IMR-90 (cell line): ENCODE data around the gene CFAP92. TPM values are rescaled to one million over a fixed set of nuclear protein-coding genes. Genes with fewer than 3 reads are reported as not detected.

Experiments used
- ATAC-seq: fragments of 200-7000 bp; cut with Tn5 transposase; 2 replicates; pipeline ENCODE4 v1.9.1; 2020; ENCODE audit warnings: low read depth, mild to moderate bottlenecking, moderate library complexity
- BruUV-seq: library from RNA; stranded (reverse); fragments of 400-500 nt; replicated peaks from 2 replicates; lab custom pipeline; 2021; lab: Mats Ljungman, UMichigan
- CTCF ChIA-PET: fragments of 300-600 bp; formaldehyde crosslinking; extraction: SDS; loops from one replicate; lab custom pipeline; 2021; ENCODE audit warnings: antibody characterized with exemption; lab: Yijun Ruan, JAX
- POLR2A ChIA-PET: fragments of 300-600 bp; sonication (Branson Sonifier 250); formaldehyde crosslinking; loops from one replicate; lab custom pipeline; 2022; ENCODE audit warnings: antibody characterized with exemption; ENCODE audit not compliant: unreplicated experiment; lab: Charles Lee
- DNase-seq: peaks from one replicate; pipeline ENCODE4 v3.0.0; 2013
- H2AFZ ChIP-seq: replicated peaks from 2 replicates; pipeline ENCODE3; 2013; ENCODE audit warnings: low read length, mild to moderate bottlenecking; ENCODE audit not compliant: poor library complexity
- H2AK5ac ChIP-seq: 2 replicates; pipeline ENCODE4 v1.6.1; 2013; ENCODE audit warnings: low read depth, low read length, inconsistent platforms
- H2AK9ac ChIP-seq: replicated peaks from 2 replicates; pipeline ENCODE3; 2013; ENCODE audit warnings: mild to moderate bottlenecking, low read depth, low read length, moderate library complexity; ENCODE audit not compliant: poor library complexity
- H2BK120ac ChIP-seq: 2 replicates; pipeline ENCODE4 v1.6.1; 2013; ENCODE audit warnings: low read depth, low read length, inconsistent platforms
- H2BK15ac ChIP-seq: 3 replicates; pipeline ENCODE4 v1.6.1; 2013; ENCODE audit warnings: low read depth, low read length, inconsistent platforms
- H2BK20ac ChIP-seq: 2 replicates; pipeline ENCODE4 v1.6.1; 2013; ENCODE audit warnings: low read depth, mild to moderate bottlenecking, inconsistent platforms, low read length, moderate library complexity
- H2BK5ac ChIP-seq: 2 replicates; pipeline ENCODE4 v1.6.1; 2013; ENCODE audit warnings: mild to moderate bottlenecking, low read depth, low read length, inconsistent platforms; ENCODE audit not compliant: poor library complexity, severe bottlenecking
- H3K14ac ChIP-seq: replicated peaks from 2 replicates; pipeline ENCODE4 v1.6.1; 2013; ENCODE audit warnings: low read depth, low read length, inconsistent platforms
- H3K18ac ChIP-seq: 2 replicates; pipeline ENCODE4 v1.6.1; 2013; ENCODE audit warnings: low read depth, low read length, control low read depth
- H3K23ac ChIP-seq: 2 replicates; pipeline ENCODE4 v1.6.1; 2013; ENCODE audit warnings: low read depth, low read length, inconsistent platforms
- H3K27ac ChIP-seq: 2 replicates; pipeline ENCODE4 v1.5.1; 2013; ENCODE audit warnings: mild to moderate bottlenecking, control low read depth, low read length; ENCODE audit not compliant: insufficient read depth
- H3K27me3 ChIP-seq: 2 replicates; pipeline ENCODE4 v1.6.1; 2013; ENCODE audit warnings: low read length; ENCODE audit not compliant: control insufficient read depth, insufficient read depth
- H3K36me3 ChIP-seq: 2 replicates; pipeline ENCODE4 v1.6.1; 2013; ENCODE audit warnings: low read length, mixed read lengths; ENCODE audit not compliant: control insufficient read depth, insufficient read depth
- H3K4ac ChIP-seq: 2 replicates; pipeline ENCODE4 v1.6.1; 2013; ENCODE audit warnings: low read depth, low read length, inconsistent platforms
- H3K4me1 ChIP-seq: 2 replicates; pipeline ENCODE4 v1.6.1; 2013; ENCODE audit warnings: low read length, mixed read lengths; ENCODE audit not compliant: control insufficient read depth, insufficient read depth
- H3K4me2 ChIP-seq: 2 replicates; pipeline ENCODE4 v1.6.1; 2013; ENCODE audit warnings: low read depth, mild to moderate bottlenecking, control low read depth, low read length, moderate library complexity
- H3K4me3 ChIP-seq: 2 replicates; pipeline ENCODE4 v1.5.1; 2013; ENCODE audit warnings: low read depth, mild to moderate bottlenecking, control low read depth, low read length, moderate library complexity; ENCODE audit not compliant: insufficient read depth
- H3K56ac ChIP-seq: 2 replicates; pipeline ENCODE4 v1.6.1; 2013; ENCODE audit warnings: low read length, inconsistent platforms; ENCODE audit not compliant: insufficient read depth; ENCODE audit errors: extremely low read depth
- H3K79me1 ChIP-seq, 2 experiments: 2 replicates each; pipeline ENCODE4 v1.6.1; 2013; ENCODE audit warnings: low read length in 2 of 2, inconsistent platforms in 1 of 2, low read depth in 1 of 2
- H3K9ac ChIP-seq: 2 replicates; pipeline ENCODE4 v1.6.1; 2013; ENCODE audit warnings: low read depth, low read length, control low read depth
- H3K9me1 ChIP-seq: 2 replicates; pipeline ENCODE4 v1.6.1; 2013; ENCODE audit warnings: low read length, inconsistent platforms; ENCODE audit not compliant: insufficient read depth
- H3K9me3 ChIP-seq: 2 replicates; pipeline ENCODE4 v1.6.1; 2013; ENCODE audit warnings: low read length; ENCODE audit not compliant: control insufficient read depth, insufficient read depth
- H4K20me1 ChIP-seq: 2 replicates; pipeline ENCODE4 v1.6.1; 2013; ENCODE audit warnings: low read length, inconsistent platforms; ENCODE audit not compliant: insufficient read depth
- H4K5ac ChIP-seq: 2 replicates; pipeline ENCODE4 v1.6.1; 2013; ENCODE audit warnings: mild to moderate bottlenecking, low read depth, low read length, control low read depth
- H4K8ac ChIP-seq, 2 experiments: 2 replicates each; pipeline ENCODE4 v1.6.1; 2013; ENCODE audit warnings: low read depth in 2 of 2, low read length in 2 of 2, control low read depth in 1 of 2, inconsistent platforms in 1 of 2
- H4K91ac ChIP-seq: 2 replicates; pipeline ENCODE4 v1.6.1; 2013; ENCODE audit warnings: low read depth, low read length, inconsistent platforms; ENCODE audit not compliant: insufficient read depth
- CEBPB ChIP-seq: IDR thresholded peaks from 2 replicates; pipeline ENCODE4 v1.6.1; 2012; ENCODE audit warnings: low read depth, low read length, improper control_type of control experiment
- CHD1 ChIP-seq: IDR thresholded peaks from 2 replicates; pipeline ENCODE4 v1.6.1; 2012; ENCODE audit warnings: low read depth, low read length, improper control_type of control experiment
- CTCF ChIP-seq: conservative IDR thresholded peaks from 2 replicates; pipeline ENCODE4 v1.5.1; 2012; ENCODE audit warnings: mild to moderate bottlenecking, low read depth, low read length, improper control_type of control experiment
- MAZ ChIP-seq: IDR thresholded peaks from 2 replicates; pipeline ENCODE4 v1.6.1; 2012; ENCODE audit warnings: low read depth, mild to moderate bottlenecking, low read length, improper control_type of control experiment, moderate library complexity, borderline replicate concordance
- MXI1 ChIP-seq: IDR thresholded peaks from 2 replicates; pipeline ENCODE4 v1.6.1; 2012; ENCODE audit warnings: low read depth, mild to moderate bottlenecking, low read length, moderate library complexity, borderline replicate concordance
- POLR2A ChIP-seq: IDR thresholded peaks from 2 replicates; pipeline ENCODE4 v1.6.1; 2012; ENCODE audit warnings: mild to moderate bottlenecking, low read depth, low read length
- USF2 ChIP-seq: fragments of 150-350 bp; IDR thresholded peaks from 2 replicates; pipeline ENCODE4 v1.6.1; 2017; ENCODE audit warnings: mild to moderate bottlenecking, antibody characterized with exemption, low read length, low read depth
- WGBS, 2 experiments: methylation state at CpG; one replicate each; pipeline versions ENCODE4 v1.1.5 to v1.1.7; 2013; ENCODE audit warnings: missing lambda C conversion rate in 2 of 2; ENCODE audit not compliant: insufficient read length in 1 of 2; ENCODE audit errors: extremely low coverage in 2 of 2; 5-methylcytosine and 5-hydroxymethylcytosine counted together
- dilution Hi-C: fragments of 300-500 bp; cut with HindIII; formaldehyde crosslinking; loops from one replicate; pipeline ENCODE4 v1.14.3; 2018; ENCODE audit warnings: low sequenced_read_pairs; ENCODE audit not compliant: unreplicated experiment
- in situ Hi-C: fragments of 300-500 bp; cut with MboI; formaldehyde crosslinking; loops from 3 replicates; pipeline ENCODE4 v1.14.3; 2019; ENCODE audit warnings: low sequenced_read_pairs, inconsistent platforms, mixed read lengths
- intact Hi-C: fragments of 100-400 bp; cut with micrococcal nuclease; formaldehyde crosslinking; loops from 2 replicates; pipeline ENCODE4 v1.10.0; 2022
- polyA plus RNA-seq, 3 experiments: library from polyadenylated mRNA; depleted of rRNA; stranded (reverse); fragments of >200 nt; gene quantifications; 2 replicates each; pipeline ENCODE4 v1.2.3, GENCODE V29; 2012; ENCODE audit warnings: low replicate concordance in 1 of 3
- total RNA-seq: library from RNA; depleted of rRNA; stranded (reverse); fragments of >200 nt; gene quantifications from 2 replicates; pipeline ENCODE4 v1.2.3, GENCODE V29; 2012

CFAP92 gene
- total and polyA plus RNA-seq, 2 of the 4 experiments (the other 2 are of a cell fraction), result not detected

GRCh38 chr3:129028866-129029265, 35.0 kb upstream of the CFAP92 start:
- Histone ChIP-seq H3K9ac (no peak overlapping the region), H3K23ac (no peak overlapping the region), H3K9me3 (peaks cover 3% of the 10 kb centered on the region; the same call in 1 of the 2 replicates), H3K56ac (no peak overlapping the region), H2BK15ac (no peak overlapping the region), H3K27ac (no peak overlapping the region), H3K4me2 (no peak overlapping the region), H4K20me1 (no peaks in the 10 kb centered on the region), H4K8ac (no peak overlapping the region), H2AFZ (no peak overlapping the region), H3K9me1 (no peaks in the 10 kb centered on the region), H3K4me3 (no peak overlapping the region), H4K91ac (no peak overlapping the region), H3K27me3 (peaks cover 47% of the 10 kb centered on the region), H3K18ac (no peak overlapping the region), H2BK120ac (no peak overlapping the region), H2BK20ac (no peak overlapping the region), H3K79me1 (no peaks in the 10 kb centered on the region), H3K4ac (no peak overlapping the region), H3K4me1 (peaks cover 8% of the 10 kb centered on the region), H2AK5ac (no peak overlapping the region), H2BK5ac (no peak overlapping the region), H3K14ac (no peak overlapping the region), H3K36me3 (no peaks in the 10 kb centered on the region), H4K5ac (no peak overlapping the region), H2AK9ac (no peak overlapping the region)
- no TSS peak for BruUV-seq
- POLR2A ChIA-PET, result no interaction called here
- dilution Hi-C loops, result no loop called here
- DNase-seq, result no peak
- 79% methylated on average over 5 of the region's 13 CpGs; no CpG with 5 or more reads in 1 of the 2 experiments for WGBS, 2 experiments
- CTCF ChIA-PET, result no interaction called here
- in situ Hi-C loops, result no loop called here
- intact Hi-C loops, result no loop called here
- TF ChIP-seq CEBPB, result no peak
- TF ChIP-seq MXI1, result no peak
- TF ChIP-seq POLR2A, result no peak
- TF ChIP-seq MAZ, result no peak
- TF ChIP-seq CTCF, result no peak
- TF ChIP-seq USF2, result no peak
- TF ChIP-seq CHD1, result no peak
- no peak for ATAC-seq
